ACHN (cell line): ENCODE results near the gene CRB2.
A peak's percentile ranks its signal among the peaks of the same experiment; 100 is the strongest.

Experiments used
- DNase-seq: peaks from one replicate; pipeline ENCODE4 v3.0.0-alpha.2; 2015
- in situ Hi-C: cut with HindIII; loops from 2 replicates; pipeline ENCODE4 v1.10.0; 2017; ENCODE audit warnings: low sequenced_read_pairs, low pct_ligation_motif_present, low pct_unique_long_range_greater_than_20kb

CRB2 gene

GRCh38 chr9:123373447-123373923 lies 17.5 kb downstream of the CRB2 start:
- in situ Hi-C loops, result no loop called here
- DNase-seq, result no peak

GRCh38 chr9:123373946-123374345 lies 17.9 kb downstream of the CRB2 start:
- no peak for DNase-seq

GRCh38 chr9:123375469-123376132 lies 19.6 kb downstream of the CRB2 start:
- DNase-seq, result peak; percentile 59
- in situ Hi-C loops, result no loop called here

More at GRCh38 chr9:123373946-123374345, 17.9 kb downstream of the CRB2 start:
- in situ Hi-C loops, result no loop called here

GRCh38 chr9:123376218-123377071 lies 20.4 kb downstream of the CRB2 start:
- no peak for DNase-seq
- in situ Hi-C loops, result no loop called here

GRCh38 chr9:123377211-123377971 lies 21.4 kb downstream of the CRB2 start:
- no peak for DNase-seq
- in situ Hi-C loops, result no loop called here

GRCh38 chr9:123378025-123378424 lies 22.0 kb downstream of the CRB2 start:
- DNase-seq, result no peak
- in situ Hi-C loops, result no loop called here

GRCh38 chr9:123378956-123379660 lies 23.1 kb downstream of the CRB2 start:
- no peak for DNase-seq
- in situ Hi-C loops, result no loop called here

GRCh38 chr9:123380852-123381705 lies 25.1 kb downstream of the CRB2 start:
- DNase-seq, result no peak
- in situ Hi-C loops, result no loop called here

GRCh38 chr9:123382653-123383511 lies 26.9 kb downstream of the CRB2 start:
- in situ Hi-C loops, result no loop called here
- DNase-seq, result no peak

GRCh38 chr9:123383512-123384170 lies 27.6 kb downstream of the CRB2 start:
- in situ Hi-C loops, result no loop called here

GRCh38 chr9:123387686-123388085 lies 31.7 kb downstream of the CRB2 start:
- no peak for DNase-seq
- in situ Hi-C loops, result no loop called here

More at GRCh38 chr9:123383512-123384170, 27.6 kb downstream of the CRB2 start:
- DNase-seq, result no peak

GRCh38 chr9:123389070-123389469 lies 33.1 kb downstream of the CRB2 start:
- DNase-seq, result no peak
- in situ Hi-C loops, result no loop called here

- DNase-seq, result no peak
- in situ Hi-C loops, result no loop called here
These were observed 33.7 kb downstream of the CRB2 start for GRCh38 chr9:123389698-123390097.

- no peak for DNase-seq
- in situ Hi-C loops, result no loop called here
These were observed 34.5 kb downstream of the CRB2 start for GRCh38 chr9:123390337-123391135.

- DNase-seq, result no peak
- in situ Hi-C loops, result no loop called here
These were observed 35.2 kb downstream of the CRB2 start for GRCh38 chr9:123391233-123391632.

GRCh38 chr9:123391946-123392345 lies 35.9 kb downstream of the CRB2 start:
- in situ Hi-C loops, result no loop called here

More at GRCh38 chr9:123391946-123392345, 35.9 kb downstream of the CRB2 start:
- DNase-seq, result no peak
